Loucy (cell line): ENCODE measurements around the gene GAS2L1.

Experiments used
- H2AFZ ChIP-seq: fragments of 200-600 bp; sonication (generic); 2 replicates; pipeline ENCODE4 v1.6.0; 2016; ENCODE audit warnings: antibody characterized with exemption, mild to moderate bottlenecking, low read length, moderate library complexity
- H3F3A ChIP-seq: fragments of 200-600 bp; 2 replicates; pipeline ENCODE4 v1.6.0; 2016; ENCODE audit warnings: antibody characterized with exemption, low read depth, mild to moderate bottlenecking
- H3K27me3 ChIP-seq: fragments of 200-600 bp; sonication (generic); 2 replicates; pipeline ENCODE4 v1.6.1; 2014; ENCODE audit warnings: low read length, mild to moderate bottlenecking; ENCODE audit not compliant: insufficient read depth, poor library complexity, severe bottlenecking
- H3K36me3 ChIP-seq: fragments of 200-600 bp; sonication (generic); 2 replicates; pipeline ENCODE4 v1.6.1; 2016; ENCODE audit warnings: low read length; ENCODE audit not compliant: insufficient read depth
- H3K4me1 ChIP-seq: fragments of 200-600 bp; sonication (generic); 2 replicates; pipeline ENCODE4 v1.5.1; 2014; ENCODE audit warnings: low read length, mild to moderate bottlenecking; ENCODE audit not compliant: insufficient read depth, poor library complexity, severe bottlenecking
- H3K4me2 ChIP-seq: fragments of 200-600 bp; sonication (generic); 2 replicates; pipeline ENCODE4 v1.6.0; 2014; ENCODE audit warnings: antibody characterized with exemption, low read length, low read depth, mild to moderate bottlenecking; ENCODE audit not compliant: poor library complexity, severe bottlenecking
- H3K4me3 ChIP-seq: fragments of 200-600 bp; sonication (generic); 2 replicates; pipeline ENCODE4 v1.5.1; 2014; ENCODE audit warnings: low read length, mild to moderate bottlenecking, mixed read lengths; ENCODE audit not compliant: poor library complexity, severe bottlenecking
- H3K79me2 ChIP-seq: fragments of 200-600 bp; sonication (generic); 2 replicates; pipeline ENCODE4 v1.6.1; 2014; ENCODE audit warnings: low read length; ENCODE audit not compliant: insufficient read depth
- H3K9ac ChIP-seq: fragments of 200-600 bp; sonication (generic); 2 replicates; pipeline ENCODE4 v1.6.0; 2014; ENCODE audit warnings: mild to moderate bottlenecking, low read depth, low read length, moderate library complexity; ENCODE audit not compliant: poor library complexity, severe bottlenecking
- H3K9me2 ChIP-seq: fragments of 200-600 bp; sonication (generic); replicated peaks from 2 replicates; pipeline ENCODE4 v1.6.1; 2016; ENCODE audit warnings: low read depth, low read length, mixed read lengths
- H3K9me3 ChIP-seq: fragments of 200-600 bp; sonication (generic); 2 replicates; pipeline ENCODE4 v1.6.1; 2014; ENCODE audit warnings: mild to moderate bottlenecking, antibody characterized with exemption, low read length, low read depth; ENCODE audit not compliant: insufficient read depth
- H4K20me1 ChIP-seq: fragments of 200-600 bp; sonication (generic); 2 replicates; pipeline ENCODE4 v1.6.0; 2014; ENCODE audit warnings: antibody characterized with exemption, low read length, mild to moderate bottlenecking; ENCODE audit not compliant: insufficient read depth, poor library complexity, severe bottlenecking
- CTCF ChIP-seq: fragments of 200-600 bp; sonication (generic); conservative IDR thresholded peaks from 2 replicates; pipeline ENCODE4 v1.5.1; 2014; ENCODE audit warnings: mild to moderate bottlenecking, antibody characterized with exemption, low read length
- EZH2phosphoT487 ChIP-seq: fragments of 200-600 bp; IDR thresholded peaks from 2 replicates; pipeline ENCODE4 v1.6.1; 2018; ENCODE audit warnings: antibody characterized with exemption, mild to moderate bottlenecking, moderate library complexity, borderline replicate concordance

GAS2L1 gene

DNA sequence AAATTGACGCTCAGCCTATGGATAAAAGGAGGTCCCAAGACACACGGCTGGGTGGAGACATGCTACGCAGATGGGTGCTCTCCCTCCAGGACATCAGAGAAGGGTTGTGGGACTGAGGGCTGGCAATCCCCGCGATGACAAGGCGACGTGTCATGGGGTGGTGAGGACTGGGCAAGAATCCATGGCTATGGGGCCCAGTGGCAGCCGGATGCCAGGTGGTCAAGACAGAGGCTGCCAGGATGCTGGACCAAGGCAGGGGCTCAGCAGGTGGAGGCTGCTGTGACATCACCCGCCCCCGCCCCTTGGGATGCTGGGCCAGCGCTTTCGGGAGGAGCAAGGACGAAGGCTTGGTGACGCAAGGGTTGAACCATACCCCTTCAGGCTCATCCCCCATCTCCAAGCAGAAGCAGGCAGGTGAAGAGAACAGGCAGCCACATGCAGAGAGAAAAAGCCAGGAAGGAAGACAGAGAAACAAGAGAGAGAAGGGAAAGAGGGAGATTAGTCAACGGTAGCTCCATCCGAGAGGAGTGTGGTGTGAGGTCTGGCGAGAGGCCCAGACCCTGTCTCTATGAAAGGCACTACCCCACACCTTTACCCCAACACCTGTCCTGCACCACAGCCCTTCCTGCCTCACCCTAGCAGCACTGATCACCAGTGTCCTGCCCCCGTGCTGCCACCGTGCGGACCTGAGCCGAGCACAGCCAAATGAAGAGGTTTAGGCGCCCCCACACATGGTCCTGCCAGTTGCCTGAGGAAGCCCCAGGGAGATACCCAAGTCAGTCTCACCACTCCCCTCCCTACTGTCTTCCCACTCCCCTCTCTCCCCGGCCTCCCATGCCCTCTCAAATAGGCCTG, 33.2 kb downstream of the GAS2L1 start:
- H3K79me2 ChIP-seq = no peaks in the 10 kb centered on the region
- H3F3A ChIP-seq = no peaks in the 10 kb centered on the region
- no peaks in the 10 kb centered on the region for H3K27me3 ChIP-seq
- H3K9me3 ChIP-seq = no peaks in the 10 kb centered on the region
- no peak overlapping the region for H3K4me3 ChIP-seq
- H3K4me1 ChIP-seq = no peaks in the 10 kb centered on the region
- H3K9me2 ChIP-seq = no peaks in the 10 kb centered on the region
- H4K20me1 ChIP-seq = no peaks in the 10 kb centered on the region
- H3K36me3 ChIP-seq = peaks cover 80% of the 10 kb centered on the region; the same call in 1 of the 2 replicates
- no peak overlapping the region for H3K4me2 ChIP-seq
- H2AFZ ChIP-seq = no peak overlapping the region
- TF ChIP-seq CTCF = no peak
- TF ChIP-seq EZH2phosphoT487 = no peak
- no peak overlapping the region for H3K9ac ChIP-seq

DNA sequence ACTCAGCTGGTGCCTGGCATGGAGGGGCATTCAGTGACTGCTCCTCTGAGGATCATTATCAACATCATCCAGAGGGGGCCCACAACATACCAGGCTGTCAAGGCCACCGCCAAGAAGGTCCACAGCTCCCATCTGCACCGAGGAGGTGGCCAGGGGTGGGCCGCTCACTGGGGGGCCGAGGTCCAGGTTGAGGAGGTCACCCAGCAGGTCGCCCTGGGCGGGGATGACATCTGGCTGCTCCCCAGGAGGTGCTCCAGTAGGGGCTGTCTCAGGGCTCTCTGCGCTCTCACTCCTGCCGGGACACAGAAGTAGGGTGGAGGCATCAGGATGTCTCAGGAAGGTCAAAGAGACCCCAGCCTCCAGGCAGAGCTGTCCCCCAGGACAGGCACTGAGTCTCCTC, 34.1 kb downstream of the GAS2L1 start:
- Histone ChIP-seq H3K9me3 (no peaks in the 10 kb centered on the region), H3K9me2 (no peaks in the 10 kb centered on the region), H3F3A (no peaks in the 10 kb centered on the region), H4K20me1 (no peaks in the 10 kb centered on the region), H3K4me3 (no peak overlapping the region), H3K9ac (no peak overlapping the region), H3K79me2 (no peaks in the 10 kb centered on the region), H3K4me1 (no peaks in the 10 kb centered on the region), H3K36me3 (peaks cover 77% of the 10 kb centered on the region; the same call in 1 of the 2 replicates), H3K27me3 (no peaks in the 10 kb centered on the region), H2AFZ (no peak overlapping the region), H3K4me2 (no peak overlapping the region)
- TF ChIP-seq CTCF = no peak
- TF ChIP-seq EZH2phosphoT487 = no peak

DNA sequence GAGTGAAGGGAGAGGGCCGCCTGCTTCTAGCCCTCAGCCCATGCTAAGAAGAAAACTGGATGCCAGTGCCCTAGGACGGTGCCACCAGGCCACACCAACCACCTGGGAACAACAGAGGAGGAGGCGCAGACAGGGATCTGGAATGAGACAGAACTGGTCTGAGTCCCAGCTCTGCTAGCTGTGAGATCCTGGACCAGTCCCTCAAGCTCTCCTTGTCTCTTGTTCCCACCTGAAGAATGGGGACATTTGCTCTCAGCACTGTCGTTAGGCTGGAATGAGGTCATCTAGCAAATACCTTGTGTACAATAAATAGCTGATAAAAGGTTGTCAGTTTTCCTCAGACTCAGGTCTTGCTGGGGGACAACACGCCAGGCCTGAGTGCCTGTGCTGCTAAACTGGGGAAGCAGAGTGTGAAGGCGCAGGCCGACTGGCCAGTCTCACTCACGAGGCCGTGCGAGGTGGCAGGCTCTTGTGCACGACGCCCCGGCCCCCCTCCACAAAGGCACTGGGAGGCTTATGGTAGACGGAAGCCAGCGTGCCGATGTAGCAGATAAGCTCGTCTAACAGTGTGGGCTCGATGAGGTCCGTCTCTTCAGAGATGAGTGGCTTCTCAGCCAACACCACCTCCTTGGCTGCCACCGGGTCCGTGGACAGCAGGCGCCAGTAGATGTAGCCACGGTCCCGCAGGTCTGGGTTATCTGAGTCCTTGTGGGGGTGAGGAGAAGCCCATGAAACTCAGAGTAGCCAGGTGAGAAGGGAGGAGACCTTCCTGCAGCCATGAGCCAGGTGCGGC, 34.8 kb downstream of the GAS2L1 start:
- H3K4me1 ChIP-seq = no peaks in the 10 kb centered on the region

More for the DNA sequence above, 34.8 kb downstream of the GAS2L1 start:
- no peaks in the 10 kb centered on the region for H3K79me2 ChIP-seq
- H2AFZ ChIP-seq = no peak overlapping the region
- no peak overlapping the region for H3K9ac ChIP-seq
- H3K9me2 ChIP-seq = no peaks in the 10 kb centered on the region
- no peaks in the 10 kb centered on the region for H3K9me3 ChIP-seq
- peaks cover 77% of the 10 kb centered on the region; the same call in 1 of the 2 replicates for H3K36me3 ChIP-seq
- H3F3A ChIP-seq = no peaks in the 10 kb centered on the region
- no peaks in the 10 kb centered on the region for H3K27me3 ChIP-seq
- no peak overlapping the region for H3K4me3 ChIP-seq
- H3K4me2 ChIP-seq = no peak overlapping the region
- TF ChIP-seq EZH2phosphoT487 (no peak), CTCF (no peak)
- no peaks in the 10 kb centered on the region for H4K20me1 ChIP-seq
